Sigmoid colon (tissue), 7 donors: Measurements from ENCODE around the gene SMIM26. TPM values are rescaled to one million over a fixed set of nuclear protein-coding genes. Genes with fewer than 3 reads are reported as not detected.

Experiments
- DNase-seq: peaks from one replicate; pipeline ENCODE4 v3.0.0-alpha.2; 2019
- H3K27ac ChIP-seq, 4 donors: fragments of 200-600 bp; sonication (generic); one replicate each; pipeline ENCODE4 v1.5.1; 2016 to 2019; ENCODE audit warnings: mild to moderate bottlenecking in 1 of 4
- H3K27me3 ChIP-seq, 3 donors: fragments of 200-600 bp; sonication (generic); one replicate each; pipeline ENCODE4 v1.5.1; 2019; ENCODE audit warnings: mild to moderate bottlenecking in 1 of 3
- H3K36me3 ChIP-seq, 4 donors: fragments of 200-600 bp; sonication (generic); one replicate each; pipeline ENCODE4 v1.5.1; 2016 to 2019
- H3K4me1 ChIP-seq, 4 donors: fragments of 200-600 bp; sonication (generic); one replicate each; pipeline ENCODE4 v1.5.1; 2017 to 2019
- H3K4me3 ChIP-seq, 4 donors: fragments of 200-600 bp; sonication (generic); one replicate each; pipeline ENCODE4 v1.5.1; 2017 to 2019; ENCODE audit warnings: mild to moderate bottlenecking in 2 of 4, moderate library complexity in 1 of 4
- H3K9me3 ChIP-seq, 4 donors: fragments of 200-600 bp in 3 of 4; sonication (generic) in 3 of 4; one replicate each; pipeline versions ENCODE4 v1.5.1 to v1.6.1; 2013 to 2019
- EP300 ChIP-seq, 4 donors: sonication (generic); formaldehyde crosslinking; IDR thresholded peaks; one replicate each; pipeline ENCODE4 v1.6.1; 2017; ENCODE audit warnings: antibody characterized with exemption in 4 of 4
- POLR2A ChIP-seq, 2 donors: fragments of 450-650 bp; IDR thresholded peaks; one replicate each; pipeline ENCODE4 v1.6.1; 2016; ENCODE audit warnings: antibody characterized with exemption in 2 of 2, mild to moderate bottlenecking in 2 of 2, moderate library complexity in 2 of 2
- POLR2AphosphoS5 ChIP-seq, 4 donors: sonication (generic); formaldehyde crosslinking; IDR thresholded peaks; one replicate each; pipeline ENCODE4 v1.6.1; 2017; ENCODE audit warnings: antibody characterized with exemption in 4 of 4
- WGBS, 2 donors: extraction: QIAGEN DNeasy Blood & Tissue Kit; methylation state at CpG; one replicate each; pipeline ENCODE4 v1.1.7; 2013; 5-methylcytosine and 5-hydroxymethylcytosine counted together
- intact Hi-C: fragments of 100-400 bp; cut with DNase I; formaldehyde crosslinking; loops from one replicate; pipeline ENCODE4 v1.15.1; 2023
- polyA plus RNA-seq, 3 donors: library from polyadenylated mRNA; stranded (reverse); fragments of 200-250 nt; gene quantifications; one replicate each; pipeline ENCODE4 v1.2.3, GENCODE V29; 2013
- total RNA-seq, 4 donors: library from RNA; depleted of rRNA; stranded (reverse); fragments of >200 nt; gene quantifications; one replicate each; pipeline ENCODE4 v1.1.0, GENCODE V29; 2016
- TF ChIP-seq, protein P1 (sequence below), 4 experiments: fragments of 450-650 bp in 3 of 4; fragments of 200-600 bp in 1 of 4; IDR thresholded peaks; one replicate each; pipeline ENCODE4 v1.5.1; 2016 to 2019; ENCODE audit warnings: antibody characterized with exemption in 4 of 4, mild to moderate bottlenecking in 3 of 4, moderate library complexity in 2 of 4
- donor health status: healthy with polysubstance abuse.
- donor health status: Bipolar disorder and iron deficiency.
- donor health status: healthy.

Gene SMIM26
- total and polyA plus RNA-seq, 7 donors, result 134 to 235 (median 174) TPM

DNA sequence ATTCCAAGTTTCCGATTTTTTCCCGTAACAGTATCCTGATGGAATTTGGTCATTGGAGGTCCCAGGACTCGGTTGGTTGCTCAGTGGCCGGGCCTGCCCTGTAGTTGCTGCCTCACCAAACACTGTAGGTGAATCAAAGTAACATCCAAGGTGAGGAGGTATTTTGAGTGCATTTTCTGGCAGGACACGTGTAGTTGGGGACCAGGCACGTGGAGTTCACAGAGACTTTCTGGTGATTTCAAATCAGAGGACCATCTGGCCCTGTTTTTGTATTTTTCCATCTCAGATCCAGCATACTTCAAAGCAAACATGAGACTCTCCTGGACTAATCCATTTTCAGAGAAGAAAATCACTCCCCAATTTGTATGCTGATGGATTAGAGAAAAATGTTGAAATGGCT is 10.7 kb downstream of the SMIM26 start:
- DNase-seq, result no peak
- H3K27me3 ChIP-seq, result no peaks in the 10 kb centered on the region
- no peak overlapping the region for H3K4me3 ChIP-seq
- WGBS, 2 donors, result 77 to 87% methylated on average over 6 of the region's 6 CpGs
- H3K4me1 ChIP-seq, result no peaks in the 10 kb centered on the region
- H3K27ac ChIP-seq, result no peak overlapping the region
- intact Hi-C loops, result no loop called here
- no peaks in the 10 kb centered on the region for H3K36me3 ChIP-seq
- no peaks in the 10 kb centered on the region for H3K9me3 ChIP-seq
- TF ChIP-seq POLR2AphosphoS5 (IDR thresholded peaks at IDR 0.05), result no peak
- TF ChIP-seq, protein P1, sequence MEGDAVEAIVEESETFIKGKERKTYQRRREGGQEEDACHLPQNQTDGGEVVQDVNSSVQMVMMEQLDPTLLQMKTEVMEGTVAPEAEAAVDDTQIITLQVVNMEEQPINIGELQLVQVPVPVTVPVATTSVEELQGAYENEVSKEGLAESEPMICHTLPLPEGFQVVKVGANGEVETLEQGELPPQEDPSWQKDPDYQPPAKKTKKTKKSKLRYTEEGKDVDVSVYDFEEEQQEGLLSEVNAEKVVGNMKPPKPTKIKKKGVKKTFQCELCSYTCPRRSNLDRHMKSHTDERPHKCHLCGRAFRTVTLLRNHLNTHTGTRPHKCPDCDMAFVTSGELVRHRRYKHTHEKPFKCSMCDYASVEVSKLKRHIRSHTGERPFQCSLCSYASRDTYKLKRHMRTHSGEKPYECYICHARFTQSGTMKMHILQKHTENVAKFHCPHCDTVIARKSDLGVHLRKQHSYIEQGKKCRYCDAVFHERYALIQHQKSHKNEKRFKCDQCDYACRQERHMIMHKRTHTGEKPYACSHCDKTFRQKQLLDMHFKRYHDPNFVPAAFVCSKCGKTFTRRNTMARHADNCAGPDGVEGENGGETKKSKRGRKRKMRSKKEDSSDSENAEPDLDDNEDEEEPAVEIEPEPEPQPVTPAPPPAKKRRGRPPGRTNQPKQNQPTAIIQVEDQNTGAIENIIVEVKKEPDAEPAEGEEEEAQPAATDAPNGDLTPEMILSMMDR (IDR thresholded peaks at IDR 0.05), result no peak
- TF ChIP-seq POLR2A (IDR thresholded peaks at IDR 0.05), result no peak

DNA sequence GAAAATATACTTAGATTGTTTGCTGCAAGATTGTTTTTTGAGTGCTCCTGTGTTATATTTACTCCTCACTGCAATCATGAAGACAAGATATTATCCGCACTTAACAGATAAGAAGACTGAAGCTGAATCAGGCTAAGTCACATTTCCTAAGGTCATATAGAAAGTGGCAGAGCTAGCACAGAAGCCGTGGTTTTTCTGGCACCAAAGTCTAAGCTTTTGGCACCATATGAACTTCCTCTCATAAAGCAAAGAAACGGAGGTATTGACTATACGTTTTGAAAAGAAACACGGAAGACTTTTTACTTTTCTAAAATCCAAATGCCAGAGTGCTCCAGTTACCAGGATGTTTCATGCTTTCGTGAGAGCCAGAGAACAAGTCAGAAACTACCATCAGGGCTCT is 11.3 kb downstream of the SMIM26 start:
- WGBS, 2 donors, result 60 to 65% methylated on average over 6 of the region's 6 CpGs
- no peaks in the 10 kb centered on the region for H3K36me3 ChIP-seq
- H3K27ac ChIP-seq, result no peak overlapping the region
- no peak for TF ChIP-seq EP300 (IDR thresholded peaks at IDR 0.05)
- TF ChIP-seq POLR2AphosphoS5 (IDR thresholded peaks at IDR 0.05), result no peak
- TF ChIP-seq, protein P1 (IDR thresholded peaks at IDR 0.05), result no peak
- TF ChIP-seq POLR2A (IDR thresholded peaks at IDR 0.05), result no peak
- no peak overlapping the region for H3K4me3 ChIP-seq
- no peak for DNase-seq
- H3K27me3 ChIP-seq, result no peaks in the 10 kb centered on the region
- no peaks in the 10 kb centered on the region for H3K4me1 ChIP-seq
- intact Hi-C loops, result no loop called here
- H3K9me3 ChIP-seq, result no peaks in the 10 kb centered on the region

DNA sequence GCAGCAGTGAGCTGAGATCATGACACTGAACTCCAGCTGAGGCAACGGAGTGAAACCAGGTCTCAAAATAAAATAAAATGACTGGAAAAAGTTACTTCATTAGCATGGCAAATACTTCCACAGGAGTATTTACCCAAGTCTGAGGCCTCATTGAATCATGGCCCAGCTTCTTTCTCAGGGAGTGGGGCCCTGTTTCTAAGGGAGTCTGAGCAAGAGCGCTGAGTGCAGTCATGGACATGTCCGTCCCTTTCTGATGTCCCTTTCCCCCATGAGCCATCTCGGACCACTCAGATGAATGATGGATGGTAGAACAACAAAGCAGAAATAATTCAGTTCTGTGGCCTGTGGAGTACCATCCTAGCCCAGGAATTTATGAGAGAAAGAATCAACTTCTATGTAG is 12.8 kb downstream of the SMIM26 start:
- no peak overlapping the region for H3K4me3 ChIP-seq
- no peaks in the 10 kb centered on the region for H3K4me1 ChIP-seq
- H3K36me3 ChIP-seq, result no peaks in the 10 kb centered on the region
- intact Hi-C loops, result loop anchor here (10.0 kb wide), 1 partner anchor 215 kb away; no protein-coding TSS in a partner anchor
- no peak for TF ChIP-seq POLR2A (IDR thresholded peaks at IDR 0.05)
- no peak for TF ChIP-seq POLR2AphosphoS5 (IDR thresholded peaks at IDR 0.05)
- no peak for TF ChIP-seq EP300 (IDR thresholded peaks at IDR 0.05)
- TF ChIP-seq, protein P1 (IDR thresholded peaks at IDR 0.05), result no peak
- no peaks in the 10 kb centered on the region for H3K9me3 ChIP-seq
- H3K27ac ChIP-seq, result no peak overlapping the region
- WGBS, 2 donors, result 95% methylated on average over 4 of the region's 4 CpGs
- DNase-seq, result no peak
- no peaks in the 10 kb centered on the region for H3K27me3 ChIP-seq

DNA sequence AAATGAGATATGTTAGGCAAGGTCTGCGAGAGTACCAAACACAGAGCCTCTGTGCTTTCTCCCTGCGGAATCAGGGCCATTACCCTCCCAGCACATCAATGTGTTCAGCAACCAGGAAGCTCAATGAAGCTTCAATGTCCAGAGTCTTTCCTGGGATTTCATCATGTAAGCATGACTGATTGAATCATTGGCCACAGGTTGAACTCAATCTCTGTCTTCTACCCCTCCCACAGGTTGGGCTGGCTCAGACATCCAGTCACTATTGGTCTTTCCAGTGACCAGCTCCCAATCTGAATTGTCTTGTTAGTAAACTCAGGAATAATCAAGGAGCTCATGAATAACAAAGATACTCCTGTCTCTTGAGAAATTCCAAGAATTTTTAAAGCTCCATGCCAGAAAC is 17.9 kb downstream of the SMIM26 start:
- intact Hi-C loops, result loop anchor here (10.0 kb wide), 1 partner anchor 210 kb away; no protein-coding TSS in a partner anchor
- H3K36me3 ChIP-seq, result no peaks in the 10 kb centered on the region
- WGBS, 2 donors, result 90 to 95% methylated on average over 2 of the region's 2 CpGs
- no peak overlapping the region for H3K4me3 ChIP-seq
- H3K9me3 ChIP-seq, result no peaks in the 10 kb centered on the region
- peaks cover 0 to 21% (median 7%) of the 10 kb centered on the region in 4 donors for H3K4me1 ChIP-seq
- H3K27ac ChIP-seq, result no peak overlapping the region
- no peak for DNase-seq
- TF ChIP-seq EP300 (IDR thresholded peaks at IDR 0.05) (no peak), POLR2AphosphoS5 (IDR thresholded peaks at IDR 0.05) (no peak), POLR2A (IDR thresholded peaks at IDR 0.05) (no peak)
- TF ChIP-seq, protein P1 (IDR thresholded peaks at IDR 0.05), result no peak
- H3K27me3 ChIP-seq, result no peaks in the 10 kb centered on the region
